OCI-LY3 (cell line): ENCODE data around the gene IGF2BP3.

Source experiments
- EZH2phosphoT487 ChIP-seq: fragments of 200-600 bp; shearing (Covaris generic); IDR thresholded peaks from 2 replicates; pipeline ENCODE4 v1.6.1; 2018; ENCODE audit warnings: antibody characterized with exemption, mixed run types, low read depth
- TF ChIP-seq, protein P1 (sequence below): fragments of 200-600, 300-600 bp; sonication (generic); IDR thresholded peaks from 2 replicates; pipeline ENCODE4 v1.5.1; 2014; ENCODE audit warnings: antibody characterized with exemption, low read length, low read depth

GRCh38 chr7:23332193-23332592 lies 138.1 kb downstream of the IGF2BP3 start:
- TF ChIP-seq, protein P1, sequence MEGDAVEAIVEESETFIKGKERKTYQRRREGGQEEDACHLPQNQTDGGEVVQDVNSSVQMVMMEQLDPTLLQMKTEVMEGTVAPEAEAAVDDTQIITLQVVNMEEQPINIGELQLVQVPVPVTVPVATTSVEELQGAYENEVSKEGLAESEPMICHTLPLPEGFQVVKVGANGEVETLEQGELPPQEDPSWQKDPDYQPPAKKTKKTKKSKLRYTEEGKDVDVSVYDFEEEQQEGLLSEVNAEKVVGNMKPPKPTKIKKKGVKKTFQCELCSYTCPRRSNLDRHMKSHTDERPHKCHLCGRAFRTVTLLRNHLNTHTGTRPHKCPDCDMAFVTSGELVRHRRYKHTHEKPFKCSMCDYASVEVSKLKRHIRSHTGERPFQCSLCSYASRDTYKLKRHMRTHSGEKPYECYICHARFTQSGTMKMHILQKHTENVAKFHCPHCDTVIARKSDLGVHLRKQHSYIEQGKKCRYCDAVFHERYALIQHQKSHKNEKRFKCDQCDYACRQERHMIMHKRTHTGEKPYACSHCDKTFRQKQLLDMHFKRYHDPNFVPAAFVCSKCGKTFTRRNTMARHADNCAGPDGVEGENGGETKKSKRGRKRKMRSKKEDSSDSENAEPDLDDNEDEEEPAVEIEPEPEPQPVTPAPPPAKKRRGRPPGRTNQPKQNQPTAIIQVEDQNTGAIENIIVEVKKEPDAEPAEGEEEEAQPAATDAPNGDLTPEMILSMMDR: no peak
- TF ChIP-seq EZH2phosphoT487: no peak
